CD4-positive, alpha-beta T cell (primary cell): ENCODE results near the gene FAM32A. TPM values are rescaled to one million over a fixed set of nuclear protein-coding genes. Genes with fewer than 3 reads are reported as not detected.

ENCODE experiments used
- ATAC-seq: fragments of 200-7000 bp; cut with Tn5 transposase; one replicate; pipeline ENCODE4 v1.10.0; 2022; ENCODE audit warnings: mild to moderate bottlenecking; ENCODE audit not compliant: poor library complexity
- CTCF ChIA-PET: fragments of 350-600 bp; sonication (Branson Sonifier 250); formaldehyde crosslinking; loops from one replicate; lab custom pipeline; 2021; ENCODE audit warnings: antibody characterized with exemption, inconsistent platforms; lab: Charles Lee
- POLR2A ChIA-PET: fragments of 350-600 bp; sonication (Branson Sonifier 250); formaldehyde crosslinking; loops from one replicate; lab custom pipeline; 2021; ENCODE audit warnings: antibody characterized with exemption, inconsistent platforms; lab: Charles Lee
- DNase-seq, 14 experiments: peaks; one replicate each; pipeline ENCODE4 v3.0.0-alpha.2; 2013 to 2020; ENCODE audit warnings: mixed read lengths in 2 of 14
- H3K27ac ChIP-seq, 2 donors: one replicate each; pipeline versions ENCODE4 v1.5.1 to v1.7.0; 2013; ENCODE audit warnings: low read length in 2 of 2, low read depth in 1 of 2, mild to moderate bottlenecking in 1 of 2
- H3K27me3 ChIP-seq, 2 experiments: 1 replicate in 1 of 2; 2 replicates in 1 of 2; pipeline versions ENCODE4 v1.6.1 to v1.7.0; 2013; ENCODE audit warnings: low read length in 2 of 2, control low read depth in 1 of 2, mild to moderate bottlenecking in 1 of 2, moderate library complexity in 1 of 2; ENCODE audit not compliant: insufficient read depth in 2 of 2, control insufficient read depth in 1 of 2
- H3K36me3 ChIP-seq: one replicate; pipeline ENCODE4 v1.6.1; 2013; ENCODE audit warnings: low read length, control low read depth; ENCODE audit not compliant: insufficient read depth
- H3K4me1 ChIP-seq: one replicate; pipeline ENCODE4 v1.6.1; 2013; ENCODE audit warnings: low read length, control low read depth; ENCODE audit not compliant: insufficient read depth
- H3K4me3 ChIP-seq: one replicate; pipeline ENCODE4 v1.5.1; 2013; ENCODE audit warnings: mild to moderate bottlenecking, low read length, moderate library complexity
- H3K9me3 ChIP-seq, 2 experiments: 1 replicate in 1 of 2; 2 replicates in 1 of 2; pipeline versions ENCODE4 v1.6.1 to v1.7.0; 2013; ENCODE audit warnings: low read length in 2 of 2, mild to moderate bottlenecking in 2 of 2, control low read depth in 1 of 2, moderate library complexity in 1 of 2; ENCODE audit not compliant: control insufficient read depth in 1 of 2, insufficient read depth in 1 of 2
- H3K27ac Mint-ChIP-seq: one replicate; pipeline ENCODE4 v1.8.0; 2020; ENCODE audit warnings: mixed read lengths
- H3K27me3 Mint-ChIP-seq: one replicate; pipeline ENCODE4 v1.8.0; 2021; ENCODE audit warnings: mixed read lengths
- H3K36me3 Mint-ChIP-seq: one replicate; pipeline ENCODE4 v1.8.0; 2021; ENCODE audit warnings: low read depth, mixed read lengths
- H3K4me1 Mint-ChIP-seq: one replicate; pipeline ENCODE4 v1.8.0; 2021; ENCODE audit warnings: low read depth, mixed read lengths
- H3K4me3 Mint-ChIP-seq: one replicate; pipeline ENCODE4 v1.8.0; 2020; ENCODE audit warnings: mild to moderate bottlenecking, mixed read lengths
- H3K9me3 Mint-ChIP-seq: one replicate; pipeline ENCODE4 v1.8.0; 2020; ENCODE audit warnings: mixed read lengths
- CTCF ChIP-seq: fragments of 200-600 bp; IDR thresholded peaks from one replicate; pipeline ENCODE4 v1.8.0; 2022; ENCODE audit warnings: antibody characterized with exemption, mild to moderate bottlenecking
- intact Hi-C, 2 experiments: fragments of 100-400 bp; cut with DNase I in 1 of 2; cut with micrococcal nuclease in 1 of 2; formaldehyde crosslinking; loops; one replicate each; pipeline versions ENCODE4 v1.15.1 to v1.9.0; 2023 to 2025; cut with DNase I, micrococcal nuclease
- total RNA-seq, 174 experiments: library from RNA in 2 of 174; stranded (reverse) in 2 of 174; gene quantifications; one replicate each; pipeline ENCODE4 v1.2.3 and lab custom pipeline; 2021 to 2026

Gene FAM32A
- total RNA-seq, 2 experiments from 2014 or later = 44.5 to 50.3 TPM

GRCh38 chr19:16148443-16149229 lies 36.6 kb upstream of the FAM32A start:
- Mint-ChIP-seq H3K27me3 (no peaks in the 10 kb centered on the region), H3K27ac (no peak overlapping the region), H3K4me1 (peaks cover 18% of the 10 kb centered on the region), H3K4me3 (no peak overlapping the region), H3K9me3 (no peaks in the 10 kb centered on the region), H3K36me3 (peaks cover 49% of the 10 kb centered on the region)
- no peak for ATAC-seq
- H3K4me3 ChIP-seq = no peak overlapping the region
- ChIA-PET POLR2A (no interaction called here), CTCF (no interaction called here)
- peaks cover 47% of the 10 kb centered on the region for H3K36me3 ChIP-seq
- no peaks in the 10 kb centered on the region for H3K9me3 ChIP-seq
- no peaks in the 10 kb centered on the region for H3K27me3 ChIP-seq
- intact Hi-C loops = no loop called here
- TF ChIP-seq CTCF = no peak
- H3K4me1 ChIP-seq = peaks cover 38% of the 10 kb centered on the region
- no peak overlapping the region for H3K27ac ChIP-seq
- DNase-seq = no peak

GRCh38 chr19:16153582-16154336 lies 31.5 kb upstream of the FAM32A start:
- peaks cover 86% of the 10 kb centered on the region for H3K36me3 Mint-ChIP-seq
- H3K27me3 Mint-ChIP-seq = no peaks in the 10 kb centered on the region
- no peak for TF ChIP-seq CTCF
- CTCF ChIA-PET = no interaction called here
- Histone ChIP-seq H3K27ac (no peak overlapping the region), H3K27me3 (no peaks in the 10 kb centered on the region), H3K9me3 (no peaks in the 10 kb centered on the region), H3K4me1 (no peaks in the 10 kb centered on the region), H3K4me3 (no peak overlapping the region), H3K36me3 (peaks cover 78% of the 10 kb centered on the region)
- ATAC-seq (no peak), DNase-seq (no peak)
- no peak overlapping the region for H3K27ac Mint-ChIP-seq
- H3K4me3 Mint-ChIP-seq = no peak overlapping the region
- no peaks in the 10 kb centered on the region for H3K9me3 Mint-ChIP-seq
- H3K4me1 Mint-ChIP-seq = no peaks in the 10 kb centered on the region
- POLR2A ChIA-PET = interaction anchor here (1.3 kb wide), 1 partner anchor 10 kb away, joined by 4 read pairs; no protein-coding TSS in a partner anchor
- intact Hi-C loops = loop anchor here in 1 of 2 experiments (5.0 kb wide), 1 partner anchor 41 kb away; the partner anchor contains the start of gene RAB8A

GRCh38 chr19:16154557-16154956 lies 30.7 kb upstream of the FAM32A start:
- H3K36me3 Mint-ChIP-seq = peaks cover 78% of the 10 kb centered on the region
- no peaks in the 10 kb centered on the region for H3K4me1 ChIP-seq
- H3K4me3 ChIP-seq = no peak overlapping the region
- no peak overlapping the region for H3K4me3 Mint-ChIP-seq
- no peak overlapping the region for H3K27ac ChIP-seq
- H3K9me3 ChIP-seq = no peaks in the 10 kb centered on the region
- POLR2A ChIA-PET = interaction anchor here (1.3 kb wide), 1 partner anchor 10 kb away, joined by 4 read pairs; no protein-coding TSS in a partner anchor
- H3K4me1 Mint-ChIP-seq = no peaks in the 10 kb centered on the region
- no peaks in the 10 kb centered on the region for H3K27me3 ChIP-seq
- peaks cover 70% of the 10 kb centered on the region for H3K36me3 ChIP-seq
- TF ChIP-seq CTCF = no peak
- ATAC-seq (no peak), DNase-seq (no peak)
- intact Hi-C loops = loop anchor here in 1 of 2 experiments (5.0 kb wide), 1 partner anchor 42 kb away; the partner anchor contains the start of gene RAB8A
- CTCF ChIA-PET = no interaction called here
- no peak overlapping the region for H3K27ac Mint-ChIP-seq
- no peaks in the 10 kb centered on the region for H3K9me3 Mint-ChIP-seq
- no peaks in the 10 kb centered on the region for H3K27me3 Mint-ChIP-seq
